HepG2 (cell line): Measurements from ENCODE around the gene FAM118B. TPM values are rescaled to one million over a fixed set of nuclear protein-coding genes. Genes with fewer than 3 reads are reported as not detected.

ENCODE experiments used
- ATAC-seq: fragments of 200-7000 bp; cut with Tn5 transposase; 3 replicates; pipeline ENCODE4 v1.9.1; 2020; ENCODE audit warnings: mild to moderate bottlenecking, moderate library complexity
- BruUV-seq: library from RNA; stranded (reverse); fragments of 400-500 nt; replicated peaks from 2 replicates; lab custom pipeline; 2021; lab: Mats Ljungman, UMichigan
- CTCF ChIA-PET: fragments of 300-600 bp; formaldehyde crosslinking; extraction: SDS; loops from one replicate; lab custom pipeline; 2021; ENCODE audit warnings: low total read pairs, inconsistent platforms, low intra/inter-chr PET ratio; lab: Yijun Ruan, JAX
- POLR2A ChIA-PET: fragments of 350-600 bp; sonication (Branson Sonifier 250); formaldehyde crosslinking; loops from one replicate; lab custom pipeline; 2020; ENCODE audit warnings: antibody characterized with exemption, inconsistent platforms; lab: Yijun Ruan, JAX
- DNase-seq: peaks from one replicate; pipeline ENCODE4 v3.0.0-alpha.2; 2015; ENCODE audit warnings: low spot score
- FAIRE-seq: peaks from 3 replicates; lab custom pipeline; 2011; peaks lifted over from hg19 to GRCh38; lab: Jason Lieb, UNC
- H2AFZ ChIP-seq: one replicate; pipeline ENCODE4 v1.6.1; 2011; ENCODE audit warnings: low read length, inconsistent platforms
- H3K27ac ChIP-seq: fragments of 300-600 bp; 3 replicates; pipeline ENCODE4 v1.8.0; 2011; ENCODE audit warnings: mixed run types, mild to moderate bottlenecking, mixed read lengths, low read length, inconsistent platforms; ENCODE audit not compliant: insufficient read depth; ENCODE audit errors: extremely low read length
- H3K27me3 ChIP-seq, 2 experiments: fragments of 200-600 bp in 1 of 2; 2 replicates in 1 of 2; 3 replicates in 1 of 2; pipeline versions ENCODE4 v1.6.0 to v1.8.0; 2011; ENCODE audit warnings: low read length in 2 of 2, mild to moderate bottlenecking in 2 of 2, moderate library complexity in 2 of 2, inconsistent platforms in 1 of 2; ENCODE audit not compliant: insufficient read depth in 2 of 2, control insufficient read depth in 1 of 2
- H3K36me3 ChIP-seq, 2 experiments: fragments of 200-600 bp in 1 of 2; replicated peaks in 1 of 2; 2 replicates in 1 of 2; 3 replicates in 1 of 2; pipeline versions ENCODE4 v1.5.1 to v1.8.0; 2011; ENCODE audit warnings: low read length in 2 of 2, inconsistent platforms in 1 of 2; ENCODE audit not compliant: insufficient read depth in 2 of 2, control insufficient read depth in 1 of 2
- H3K4me1 ChIP-seq: 2 replicates; pipeline ENCODE4 v1.5.1; 2012; ENCODE audit warnings: low read length, inconsistent platforms; ENCODE audit not compliant: insufficient read depth
- H3K4me2 ChIP-seq: 2 replicates; pipeline ENCODE4 v1.6.0; 2011; ENCODE audit warnings: low read depth, low read length, inconsistent platforms
- H3K4me3 ChIP-seq, 3 experiments: fragments of 200-600 bp in 1 of 3; sonication (generic), shearing (Covaris generic) in 1 of 3; replicated peaks in 1 of 3; 2 replicates each; pipeline ENCODE4 v1.5.1; 2011 to 2016; ENCODE audit warnings: low read length in 3 of 3, inconsistent platforms in 2 of 3, low read depth in 2 of 3, mild to moderate bottlenecking in 2 of 3, control low read depth in 1 of 3, mixed read lengths in 1 of 3; ENCODE audit not compliant: insufficient read depth in 1 of 3
- H3K79me2 ChIP-seq: one replicate; pipeline ENCODE4 v1.6.1; 2011; ENCODE audit warnings: low read length, inconsistent platforms; ENCODE audit not compliant: insufficient read depth
- H3K9ac ChIP-seq: 2 replicates; pipeline ENCODE4 v1.6.0; 2011; ENCODE audit warnings: mild to moderate bottlenecking, low read depth, low read length, inconsistent platforms; ENCODE audit not compliant: insufficient read depth
- H3K9me3 ChIP-seq: 2 replicates; pipeline ENCODE4 v1.5.1; 2012; ENCODE audit warnings: mild to moderate bottlenecking, low read length
- H4K20me1 ChIP-seq: 2 replicates; pipeline ENCODE4 v1.6.0; 2011; ENCODE audit warnings: inconsistent platforms, mild to moderate bottlenecking, low read length, moderate library complexity; ENCODE audit not compliant: insufficient read depth
- EP300 ChIP-seq, 3 experiments: sonication (generic) in 1 of 3; formaldehyde crosslinking in 1 of 3; IDR thresholded peaks; 2 replicates each; pipeline versions ENCODE4 v1.5.1 to v1.6.1; 2011 to 2020; ENCODE audit warnings: low read depth in 2 of 3, low read length in 2 of 3, borderline replicate concordance in 1 of 3, improper control_type of control experiment in 1 of 3, mild to moderate bottlenecking in 1 of 3, missing genetic modification reagents in 1 of 3, moderate library complexity in 1 of 3
- EZH2 ChIP-seq: conservative IDR thresholded peaks from 2 replicates; pipeline ENCODE4 v1.6.1; 2012; ENCODE audit warnings: mild to moderate bottlenecking, low read depth, low read length, moderate library complexity
- ISL2 ChIP-seq: sonication (generic); formaldehyde crosslinking; IDR thresholded peaks from 2 replicates; pipeline ENCODE4 v1.5.0; 2020; ENCODE audit warnings: missing genetic modification reagents
- ZBTB21 ChIP-seq: sonication (generic); formaldehyde crosslinking; IDR thresholded peaks from 2 replicates; pipeline ENCODE4 v1.4.0; 2020; ENCODE audit warnings: missing genetic modification reagents
- ZNF660 ChIP-seq: sonication (generic); formaldehyde crosslinking; IDR thresholded peaks from 2 replicates; pipeline ENCODE4 v1.5.1; 2020; ENCODE audit warnings: mild to moderate bottlenecking, low read depth, missing genetic modification reagents, borderline replicate concordance
- WGBS: methylation state at CpG from one replicate; pipeline ENCODE4 v1.1.6; 2017; ENCODE audit warnings: low lambda C conversion rate; 5-methylcytosine and 5-hydroxymethylcytosine counted together
- in situ Hi-C: cut with HindIII; loops from 2 replicates; pipeline ENCODE4 v1.10.0; 2017; ENCODE audit warnings: low pct_unique_long_range_greater_than_20kb; ENCODE audit not compliant: extremely low pct_ligation_motif_present
- intact Hi-C: fragments of 100-400 bp; cut with micrococcal nuclease; formaldehyde crosslinking; loops from one replicate; pipeline ENCODE4 v1.10.0; 2022; ENCODE audit not compliant: unreplicated experiment
- polyA plus RNA-seq, 8 experiments: library from polyadenylated mRNA; depleted of rRNA in 3 of 8; stranded (reverse) in 7 of 8; unstranded in 1 of 8; fragments of >200 nt; fragmentation: Illumina TruSeq in 4 of 8; extraction: Trizol in 4 of 8; gene quantifications; 2 replicates each; pipeline versions ENCODE4 v1.2.1 to v1.2.3, GENCODE V29; 2011 to 2016; ENCODE audit warnings: low read depth in 4 of 8, missing spikeins in 1 of 8, mixed read lengths in 1 of 8; ENCODE audit not compliant: insufficient read depth in 1 of 8
- total RNA-seq, 5 experiments: library from RNA; depleted of rRNA; stranded (reverse); fragments of >200 nt; fragmentation: Illumina TruSeq; extraction: Trizol; gene quantifications; 2 replicates each; pipeline ENCODE4 v1.2.3, GENCODE V29; 2016; ENCODE audit warnings: low read depth in 1 of 5
- TF ChIP-seq, protein P1 (sequence below): IDR thresholded peaks from 2 replicates; pipeline ENCODE4 v1.6.1; 2016; ENCODE audit warnings: control low read depth
- TF ChIP-seq, protein P2 (sequence below), 2 experiments: fragments of 450-650 bp in 1 of 2; sonication (generic) in 1 of 2; formaldehyde crosslinking in 1 of 2; IDR thresholded peaks; 2 replicates each; pipeline versions ENCODE4 v1.6.1 to v1.8.0; 2016 to 2022; ENCODE audit warnings: antibody characterized with exemption in 1 of 2, mild to moderate bottlenecking in 1 of 2, missing genetic modification reagents in 1 of 2
- TF ChIP-seq, protein P3 (sequence below): sonication (generic); formaldehyde crosslinking; IDR thresholded peaks from 2 replicates; pipeline ENCODE4 v1.5.0; 2020; ENCODE audit warnings: missing genetic modification reagents

FAM118B gene
- total and polyA plus RNA-seq, 2 of the 13 experiments (the other 11 are each of a cell fraction or from before 2014, with no cell fraction given): 10.2 to 25.7 TPM

DNA sequence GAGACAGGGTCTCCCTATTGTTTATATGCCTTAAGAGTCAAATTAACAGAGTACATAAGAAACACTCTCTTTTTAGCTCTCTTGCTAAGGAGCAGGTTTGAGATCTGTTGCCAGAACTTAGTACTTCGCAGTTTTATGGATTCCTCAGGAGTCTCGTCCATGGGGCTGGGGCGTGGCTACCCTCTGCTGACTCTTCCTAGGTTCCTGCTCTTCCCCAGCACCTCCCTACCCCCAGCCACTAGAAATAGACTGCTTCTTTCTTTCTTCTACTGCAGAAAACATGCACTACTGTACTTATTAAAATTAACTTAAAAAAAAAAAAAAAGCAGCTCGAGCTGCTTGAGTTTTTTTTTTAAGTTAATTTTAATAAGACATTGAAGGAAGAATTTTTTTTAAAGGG lies 8.0 kb downstream of the FAM118B start (continued):
- TF ChIP-seq EP300 (IDR thresholded peaks at IDR 0.05; ENCODE audit: low read depth in 2 of 2, low read length in 2 of 2) (no peak), EP300 (CRISPR knock-in tag; IDR thresholded peaks at IDR 0.05; ENCODE audit: borderline replicate concordance) (no peak)
- TF ChIP-seq, protein P1, sequence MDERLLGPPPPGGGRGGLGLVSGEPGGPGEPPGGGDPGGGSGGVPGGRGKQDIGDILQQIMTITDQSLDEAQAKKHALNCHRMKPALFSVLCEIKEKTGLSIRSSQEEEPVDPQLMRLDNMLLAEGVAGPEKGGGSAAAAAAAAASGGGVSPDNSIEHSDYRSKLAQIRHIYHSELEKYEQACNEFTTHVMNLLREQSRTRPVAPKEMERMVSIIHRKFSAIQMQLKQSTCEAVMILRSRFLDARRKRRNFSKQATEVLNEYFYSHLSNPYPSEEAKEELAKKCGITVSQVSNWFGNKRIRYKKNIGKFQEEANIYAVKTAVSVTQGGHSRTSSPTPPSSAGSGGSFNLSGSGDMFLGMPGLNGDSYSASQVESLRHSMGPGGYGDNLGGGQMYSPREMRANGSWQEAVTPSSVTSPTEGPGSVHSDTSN (CRISPR knock-in tag): no peak

DNA sequence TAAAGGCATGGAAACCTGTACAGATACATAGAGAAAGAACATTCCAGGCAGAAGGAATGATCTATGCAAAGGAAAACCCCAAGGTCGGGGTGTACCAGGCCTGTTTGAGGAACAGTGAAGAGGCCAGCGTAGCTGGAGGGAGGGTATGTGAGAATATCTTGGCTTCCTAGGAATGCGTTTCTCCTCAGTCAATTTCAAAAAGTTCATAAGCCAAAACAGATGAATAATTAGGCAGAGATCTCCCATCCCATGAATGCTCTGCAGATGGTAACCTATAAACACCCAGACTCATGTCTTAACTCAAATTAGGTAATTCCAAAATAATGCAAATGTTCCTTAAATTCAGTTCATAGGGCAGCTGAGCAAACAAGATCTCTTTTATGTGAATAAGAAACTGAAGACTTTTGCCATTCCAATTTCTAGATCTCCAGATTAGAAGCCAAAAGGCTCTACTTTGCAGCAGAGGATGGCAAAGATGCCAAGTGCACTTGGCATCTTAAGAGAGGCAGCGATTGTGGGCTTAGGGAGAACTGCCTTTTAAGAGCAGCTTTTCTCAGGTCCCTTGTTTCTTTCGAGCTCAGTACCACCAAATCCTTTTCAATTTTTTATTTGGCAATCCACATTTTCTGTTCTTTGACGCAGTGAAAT lies 13.2 kb downstream of the FAM118B start:
- FAIRE-seq: no peak
- POLR2A ChIA-PET: no interaction called here
- TF ChIP-seq ZNF660 (CRISPR knock-in tag) (no peak), ISL2 (no peak), ZBTB21 (CRISPR knock-in tag) (no peak), EZH2 (no peak)
- TF ChIP-seq, protein P2, sequence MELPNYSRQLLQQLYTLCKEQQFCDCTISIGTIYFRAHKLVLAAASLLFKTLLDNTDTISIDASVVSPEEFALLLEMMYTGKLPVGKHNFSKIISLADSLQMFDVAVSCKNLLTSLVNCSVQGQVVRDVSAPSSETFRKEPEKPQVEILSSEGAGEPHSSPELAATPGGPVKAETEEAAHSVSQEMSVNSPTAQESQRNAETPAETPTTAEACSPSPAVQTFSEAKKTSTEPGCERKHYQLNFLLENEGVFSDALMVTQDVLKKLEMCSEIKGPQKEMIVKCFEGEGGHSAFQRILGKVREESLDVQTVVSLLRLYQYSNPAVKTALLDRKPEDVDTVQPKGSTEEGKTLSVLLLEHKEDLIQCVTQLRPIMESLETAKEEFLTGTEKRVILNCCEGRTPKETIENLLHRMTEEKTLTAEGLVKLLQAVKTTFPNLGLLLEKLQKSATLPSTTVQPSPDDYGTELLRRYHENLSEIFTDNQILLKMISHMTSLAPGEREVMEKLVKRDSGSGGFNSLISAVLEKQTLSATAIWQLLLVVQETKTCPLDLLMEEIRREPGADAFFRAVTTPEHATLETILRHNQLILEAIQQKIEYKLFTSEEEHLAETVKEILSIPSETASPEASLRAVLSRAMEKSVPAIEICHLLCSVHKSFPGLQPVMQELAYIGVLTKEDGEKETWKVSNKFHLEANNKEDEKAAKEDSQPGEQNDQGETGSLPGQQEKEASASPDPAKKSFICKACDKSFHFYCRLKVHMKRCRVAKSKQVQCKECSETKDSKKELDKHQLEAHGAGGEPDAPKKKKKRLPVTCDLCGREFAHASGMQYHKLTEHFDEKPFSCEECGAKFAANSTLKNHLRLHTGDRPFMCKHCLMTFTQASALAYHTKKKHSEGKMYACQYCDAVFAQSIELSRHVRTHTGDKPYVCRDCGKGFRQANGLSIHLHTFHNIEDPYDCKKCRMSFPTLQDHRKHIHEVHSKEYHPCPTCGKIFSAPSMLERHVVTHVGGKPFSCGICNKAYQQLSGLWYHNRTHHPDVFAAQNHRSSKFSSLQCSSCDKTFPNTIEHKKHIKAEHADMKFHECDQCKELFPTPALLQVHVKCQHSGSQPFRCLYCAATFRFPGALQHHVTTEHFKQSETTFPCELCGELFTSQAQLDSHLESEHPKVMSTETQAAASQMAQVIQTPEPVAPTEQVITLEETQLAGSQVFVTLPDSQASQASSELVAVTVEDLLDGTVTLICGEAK (IDR thresholded peaks at IDR 0.05): no peak
- TF ChIP-seq, protein P2 (CRISPR knock-in tag; IDR thresholded peaks at IDR 0.05): no peak
- TF ChIP-seq, protein P3, sequence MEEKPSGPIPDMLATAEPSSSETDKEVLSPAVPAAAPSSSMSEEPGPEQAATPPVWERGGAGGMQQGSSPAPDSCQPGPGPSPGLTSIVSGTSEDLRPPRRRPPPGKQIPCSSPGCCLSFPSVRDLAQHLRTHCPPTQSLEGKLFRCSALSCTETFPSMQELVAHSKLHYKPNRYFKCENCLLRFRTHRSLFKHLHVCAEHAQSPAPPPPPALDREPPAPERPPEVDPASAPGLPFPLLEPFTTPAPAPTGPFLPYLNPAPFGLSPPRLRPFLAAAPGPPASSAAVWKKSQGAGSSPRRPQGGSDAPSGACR: no peak

More for the DNA sequence above, 13.2 kb downstream of the FAM118B start:
- H3K27me3 ChIP-seq: no peaks in the 10 kb centered on the region
- no peak overlapping the region for H2AFZ ChIP-seq
- no peak for ATAC-seq
- DNase-seq: no peak
- no peak overlapping the region for H3K4me3 ChIP-seq
- peaks cover 29% of the 10 kb centered on the region for H3K79me2 ChIP-seq
- H3K36me3 ChIP-seq: peaks cover 0 to 3% of the 10 kb centered on the region in 2 experiments; a peak in 1 of 5 replicates
- 98% methylated on average over 6 of the region's 6 CpGs for WGBS
- no peak overlapping the region for H3K4me2 ChIP-seq
- intact Hi-C loops (no loop called here), in situ Hi-C loops (loop anchor here (25.0 kb wide), 1 partner anchor 587 kb away; the partner anchor contains the start of gene CHEK1)
- H3K9ac ChIP-seq: no peak overlapping the region
- CTCF ChIA-PET: no interaction called here
- H4K20me1 ChIP-seq: no peaks in the 10 kb centered on the region
- H3K4me1 ChIP-seq: no peaks in the 10 kb centered on the region
- no peaks in the 10 kb centered on the region for H3K9me3 ChIP-seq
- no peak overlapping the region for H3K27ac ChIP-seq
- no TSS peak for BruUV-seq
